ENCODE data around the gene GLIS2.

DNA sequence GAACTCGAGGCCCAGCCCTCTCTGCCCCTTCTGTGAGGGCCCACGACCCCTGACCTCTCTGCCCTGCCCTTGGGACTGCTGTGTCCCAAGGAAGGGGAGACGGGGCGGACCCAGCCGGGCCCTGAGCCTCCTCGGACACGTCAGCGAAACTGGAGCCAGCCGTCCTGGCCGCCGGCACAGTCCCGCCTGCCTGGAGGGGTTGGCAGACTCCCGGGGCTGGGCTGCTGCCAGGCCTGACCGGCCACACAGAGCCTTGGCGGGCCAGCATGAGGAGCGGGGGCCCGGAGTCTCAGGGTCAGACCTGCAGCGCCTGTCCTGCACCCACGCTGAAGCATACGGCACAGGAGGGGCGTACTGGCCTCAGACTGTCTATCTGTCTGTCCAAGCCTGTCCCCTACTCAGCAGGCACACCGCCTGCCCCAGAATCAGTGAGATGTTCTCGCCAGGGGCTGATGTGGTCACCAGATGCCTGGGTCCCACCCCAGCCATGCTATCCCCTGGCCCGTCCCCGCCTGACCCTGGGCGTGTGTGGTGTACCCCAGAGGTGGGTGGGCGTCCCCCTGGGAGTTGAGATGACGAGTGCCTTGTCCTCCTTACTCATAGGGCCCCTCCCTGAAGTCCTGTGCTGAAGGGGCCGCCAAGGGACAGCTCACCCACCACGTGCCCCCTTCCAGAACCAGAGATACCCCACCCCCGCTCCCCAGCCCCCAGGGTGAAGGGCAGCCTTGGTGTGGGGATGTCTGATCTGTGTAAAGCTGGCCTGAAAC lies 60.4 kb downstream of the GLIS2 start:
- TF ChIP-seq CTCF (conservative IDR thresholded peaks at IDR 0.05 in 1 of 2, IDR thresholded peaks at IDR 0.05 in 1 of 2; ENCODE audit: extremely low read depth in 1 of 2, insufficient read depth in 1 of 2, low read depth in 1 of 2, low read length in 2 of 2) (no peak), EZH2 (IDR thresholded peaks at IDR 0.05; ENCODE audit: borderline replicate concordance, low read length) (no peak)

All from mammary epithelial cell (primary cell).